ENCODE data around the gene TRABD2A.
A peak's percentile ranks its signal among the peaks of the same experiment; 100 is the strongest.

The TRABD2A gene

GRCh38 chr2:84884449-84884848 lies 3.6 kb upstream of the TRABD2A start:
- H3K4me3 ChIP-seq (replicated peaks; ENCODE audit: low read depth, low read length): no peak overlapping the region
- DNase-seq (ENCODE audit: low read depth): no peak
- TF ChIP-seq CTCF (IDR thresholded peaks at IDR 0.05; ENCODE audit: low read length, missing control alignments): no peak

DNA sequence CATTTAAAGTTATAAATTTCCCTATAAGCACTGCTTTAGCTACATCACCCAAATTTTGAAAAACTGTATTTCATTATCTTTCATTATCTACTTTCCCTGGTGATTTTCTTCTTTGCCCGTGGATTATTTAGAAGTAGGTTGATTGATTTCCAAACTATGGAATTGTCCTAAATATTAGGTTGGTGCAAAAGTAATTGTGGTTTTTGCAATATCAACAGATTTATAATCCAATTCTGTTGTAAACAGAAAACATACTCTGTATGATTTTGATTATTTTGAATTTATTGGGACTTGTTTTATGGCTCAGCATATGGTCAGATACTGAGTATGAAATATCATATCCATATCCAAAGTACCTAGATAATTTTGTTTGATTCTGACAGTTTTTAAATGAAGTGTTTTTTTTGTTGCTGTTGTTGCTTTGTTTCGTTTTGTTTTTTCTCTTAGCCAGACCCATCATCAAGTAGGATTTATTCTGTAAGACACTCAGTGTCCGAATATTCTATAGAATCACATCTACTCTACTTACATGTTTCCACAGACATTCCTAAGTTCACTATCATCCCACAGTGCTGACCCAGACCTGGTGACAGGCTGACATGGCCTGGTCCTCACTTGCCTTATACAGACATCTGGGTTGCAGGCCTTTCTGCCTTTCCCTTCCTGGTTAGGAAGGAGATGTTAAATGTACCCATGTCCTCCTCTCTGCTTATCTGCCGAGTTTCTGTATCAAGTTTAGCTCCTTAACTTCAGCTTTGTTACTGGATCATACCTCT lies 2.1 kb upstream of the TRABD2A start:
- no peak for TF ChIP-seq CTCF (IDR thresholded peaks at IDR 0.05; ENCODE audit: low read length, missing control alignments)
- DNase-seq (ENCODE audit: low read depth): no peak
- no peak overlapping the region for H3K4me3 ChIP-seq (replicated peaks; ENCODE audit: low read depth, low read length)

DNA sequence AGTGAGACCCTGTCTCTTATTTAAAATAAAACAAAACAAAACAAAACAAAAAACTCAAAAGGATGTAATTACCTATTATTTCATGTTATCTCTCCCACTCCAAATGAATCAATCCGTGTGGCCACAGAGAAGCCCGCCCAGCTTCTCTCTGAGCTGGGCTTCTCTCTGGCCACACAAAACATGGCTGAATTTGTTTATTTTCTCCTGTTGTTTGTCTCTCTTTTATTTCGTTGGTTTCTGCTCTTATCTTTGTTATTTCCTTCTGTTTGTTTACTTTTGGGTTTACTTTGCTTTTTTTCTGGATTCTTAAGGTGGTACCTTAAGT lies 1.5 kb upstream of the TRABD2A start:
- DNase-seq (ENCODE audit: low read depth): no peak
- H3K4me3 ChIP-seq (replicated peaks; ENCODE audit: low read depth, low read length): peak overlapping the region; percentile 61
- TF ChIP-seq CTCF (IDR thresholded peaks at IDR 0.05; ENCODE audit: low read length, missing control alignments): no peak

- DNase-seq (ENCODE audit: low read depth): peak; percentile 84
- TF ChIP-seq CTCF (IDR thresholded peaks at IDR 0.05; ENCODE audit: low read length, missing control alignments): peak; percentile 75
- peak overlapping the region; percentile 61 for H3K4me3 ChIP-seq (replicated peaks; ENCODE audit: low read depth, low read length)
These were observed 913 bp upstream of the TRABD2A start for GRCh38 chr2:84881581-84882413.

DNA sequence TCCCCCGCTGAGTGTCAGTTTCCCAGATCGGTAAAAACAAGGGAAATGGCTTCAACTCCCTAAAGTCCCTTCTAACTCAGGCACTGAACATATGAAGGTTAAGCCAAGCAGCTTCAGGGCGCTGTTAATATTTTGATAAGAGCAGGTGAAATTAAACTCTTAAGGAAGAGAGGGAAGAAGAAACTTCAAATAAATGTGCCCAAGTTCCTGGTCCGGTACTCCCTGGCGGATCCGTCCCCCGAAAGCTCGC lies 564 bp downstream of the TRABD2A start:
- peak overlapping the region; percentile 61 for H3K4me3 ChIP-seq (replicated peaks; ENCODE audit: low read depth, low read length)
- no peak for DNase-seq (ENCODE audit: low read depth)
- TF ChIP-seq CTCF (IDR thresholded peaks at IDR 0.05; ENCODE audit: low read length, missing control alignments): no peak

DNA sequence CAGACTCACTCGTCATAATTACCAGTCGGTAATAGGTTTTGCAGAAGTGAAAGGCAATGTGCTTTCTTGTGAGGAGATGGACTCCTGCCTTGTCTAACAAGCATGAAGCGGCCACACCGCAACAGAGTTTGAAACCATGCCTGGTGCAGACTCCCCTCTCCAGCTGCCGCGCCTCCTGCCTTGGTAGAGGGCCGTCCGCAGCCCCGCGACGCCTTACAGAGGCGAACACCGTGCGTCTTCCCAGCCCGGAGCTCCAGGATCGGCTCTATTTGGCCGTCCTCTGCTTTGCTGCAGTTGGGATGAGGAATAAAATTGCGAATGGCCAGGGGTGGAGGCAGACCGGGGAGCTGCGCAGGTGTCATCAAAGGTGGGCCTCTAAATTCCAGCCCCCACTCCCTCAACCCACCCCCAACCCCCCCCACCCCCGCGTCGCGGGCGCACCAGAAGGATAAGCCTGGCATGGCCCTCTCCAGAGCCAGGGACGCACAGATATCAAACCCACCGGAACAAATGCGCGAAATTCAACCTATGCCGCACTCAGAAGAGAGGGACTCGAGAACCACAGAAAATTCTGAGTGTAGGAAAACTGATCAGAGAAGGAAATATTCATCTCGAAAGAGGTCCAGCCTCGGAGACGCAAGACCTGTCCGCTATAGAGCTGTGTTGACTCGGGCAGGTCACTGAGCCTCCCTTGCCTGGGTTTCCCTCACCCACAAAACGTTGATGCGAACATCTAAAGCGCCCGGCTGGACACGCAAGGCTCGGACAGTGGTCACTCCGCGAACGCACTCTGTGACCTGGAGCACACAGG lies 1.1 kb downstream of the TRABD2A start:
- no peak for DNase-seq (ENCODE audit: low read depth)
- peak overlapping the region; percentile 61 for H3K4me3 ChIP-seq (replicated peaks; ENCODE audit: low read depth, low read length)
- no peak for TF ChIP-seq CTCF (IDR thresholded peaks at IDR 0.05; ENCODE audit: low read length, missing control alignments)
